ENCODE results near the gene TC2N.
A peak's percentile ranks its signal among the peaks of the same experiment; 100 is the strongest.

Gene TC2N

DNA sequence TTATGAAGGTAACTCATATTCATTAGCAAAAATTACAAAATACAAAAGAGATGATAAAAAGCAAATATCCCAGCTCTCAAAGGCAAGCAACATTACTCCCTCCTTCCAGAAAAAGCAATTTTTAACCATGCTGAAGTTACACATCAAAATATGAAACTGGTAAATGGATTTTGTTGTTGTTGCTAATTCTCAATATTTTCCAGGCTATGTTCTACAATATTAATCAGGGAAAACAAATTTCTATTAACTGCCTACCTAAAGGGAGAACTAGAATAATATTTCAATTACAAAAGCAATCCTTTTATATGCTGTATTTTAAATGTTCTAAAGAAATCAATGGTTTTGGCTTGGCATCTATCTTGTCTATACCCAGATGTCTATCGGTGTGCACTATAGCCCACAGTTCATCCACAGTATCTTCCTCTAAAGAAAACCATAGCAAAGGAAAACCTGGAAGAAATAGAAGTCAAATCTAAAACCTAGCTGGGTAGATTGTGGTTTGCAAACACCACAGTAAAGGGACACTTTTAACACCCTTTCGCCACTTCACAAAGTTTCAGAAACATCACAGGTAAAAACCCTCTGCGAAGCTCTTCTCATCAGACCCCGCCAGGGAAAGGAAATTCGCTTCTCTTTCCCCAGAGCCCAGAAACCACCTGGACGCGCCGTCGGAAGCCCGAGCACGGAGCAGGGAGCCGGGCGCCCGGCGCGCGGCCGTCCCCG is 32.0 kb downstream of the TC2N start:
- H2AK5ac ChIP-seq (ENCODE audit: low read length) = no peak overlapping the region
- peak overlapping the region; percentile 46 for H3K4me2 ChIP-seq (ENCODE audit: low read length)
- H3K36me3 ChIP-seq (ENCODE audit: control insufficient read depth, insufficient read depth, low read length) = no peaks in the 10 kb centered on the region
- peak overlapping the region; percentile 89 for H3K56ac ChIP-seq (ENCODE audit: low read length)
- no peak overlapping the region for H3K27ac ChIP-seq (ENCODE audit: low read depth, low read length)
- H3K79me2 ChIP-seq (ENCODE audit: control insufficient read depth, insufficient read depth, low read length) = peaks cover under 1% of the 10 kb centered on the region
- H2BK5ac ChIP-seq (ENCODE audit: low read length) = no peak overlapping the region
- no CpG with 5 or more reads among the region's 19 CpGs for whole genome bisulfite sequencing (ENCODE audit: extremely low coverage, insufficient coverage, low lambda C conversion rate)
- H3K4me1 ChIP-seq (ENCODE audit: control insufficient read depth, low read depth, low read length) = peaks cover 6% of the 10 kb centered on the region
- H4K8ac ChIP-seq (ENCODE audit: low read depth, low read length) = no peak overlapping the region
- no peaks in the 10 kb centered on the region for H3K27me3 ChIP-seq (ENCODE audit: insufficient read depth, low read length, poor library complexity)
- H3K4ac ChIP-seq (ENCODE audit: low read depth, low read length) = no peak overlapping the region
- no peak overlapping the region for H2BK15ac ChIP-seq (replicated peaks; ENCODE audit: low read depth)
- peaks cover 2% of the 10 kb centered on the region for H3K79me1 ChIP-seq (ENCODE audit: low read length)
- H3K4me3 ChIP-seq (ENCODE audit: low read length) = peak overlapping the region; percentile 80
- peak; percentile 46 for DNase-seq
- H2BK120ac ChIP-seq (ENCODE audit: low read depth, low read length) = no peak overlapping the region
- peak overlapping the region; percentile 76 for H3K9ac ChIP-seq (ENCODE audit: low read length)
- no peak overlapping the region for H4K5ac ChIP-seq (ENCODE audit: low read length)
- peak overlapping the region; percentile 28 for H3K18ac ChIP-seq (ENCODE audit: low read length)
- H3K23ac ChIP-seq (ENCODE audit: low read length) = no peak overlapping the region

DNA sequence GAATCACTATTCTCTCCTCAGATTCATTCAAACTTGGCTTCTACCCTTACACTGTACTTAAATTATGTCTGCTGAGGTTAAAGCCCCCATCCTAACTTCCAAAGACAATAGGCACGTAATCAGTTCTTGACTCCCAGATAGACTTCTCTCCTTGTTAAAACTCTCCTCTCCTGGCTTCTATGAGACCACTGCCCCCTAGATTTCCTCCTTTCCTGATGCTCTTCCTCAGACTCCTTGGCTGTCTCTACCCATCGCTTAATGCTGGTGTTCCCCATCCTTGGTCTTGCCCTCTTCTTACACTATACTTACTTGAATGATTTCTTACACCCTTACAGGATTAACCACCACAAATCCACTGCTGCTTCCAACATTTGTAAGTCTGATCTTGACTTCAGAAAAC is 32.8 kb downstream of the TC2N start:
- Histone ChIP-seq H3K79me2 (ENCODE audit: control insufficient read depth, insufficient read depth, low read length) (peaks cover 2% of the 10 kb centered on the region), H3K56ac (ENCODE audit: low read length) (no peak overlapping the region), H3K27me3 (ENCODE audit: insufficient read depth, low read length, poor library complexity) (no peaks in the 10 kb centered on the region), H4K8ac (ENCODE audit: low read depth, low read length) (no peak overlapping the region), H3K4me1 (ENCODE audit: control insufficient read depth, low read depth, low read length) (peaks cover 6% of the 10 kb centered on the region), H2BK120ac (ENCODE audit: low read depth, low read length) (no peak overlapping the region), H3K79me1 (ENCODE audit: low read length) (peaks cover 2% of the 10 kb centered on the region), H3K4me3 (ENCODE audit: low read length) (no peak overlapping the region), H2BK5ac (ENCODE audit: low read length) (no peak overlapping the region), H4K5ac (ENCODE audit: low read length) (no peak overlapping the region), H2BK15ac (replicated peaks; ENCODE audit: low read depth) (no peak overlapping the region), H3K9ac (ENCODE audit: low read length) (no peak overlapping the region), H3K4ac (ENCODE audit: low read depth, low read length) (no peak overlapping the region), H2AK5ac (ENCODE audit: low read length) (no peak overlapping the region), H3K27ac (ENCODE audit: low read depth, low read length) (no peak overlapping the region), H3K4me2 (ENCODE audit: low read length) (no peak overlapping the region), H3K23ac (ENCODE audit: low read length) (no peak overlapping the region), H3K18ac (ENCODE audit: low read length) (no peak overlapping the region), H3K36me3 (ENCODE audit: control insufficient read depth, insufficient read depth, low read length) (no peaks in the 10 kb centered on the region)
- DNase-seq = peak; percentile 69
- WGBS (ENCODE audit: extremely low coverage, insufficient coverage, low lambda C conversion rate) = no CpG with 5 or more reads among the region's 2 CpGs

DNA sequence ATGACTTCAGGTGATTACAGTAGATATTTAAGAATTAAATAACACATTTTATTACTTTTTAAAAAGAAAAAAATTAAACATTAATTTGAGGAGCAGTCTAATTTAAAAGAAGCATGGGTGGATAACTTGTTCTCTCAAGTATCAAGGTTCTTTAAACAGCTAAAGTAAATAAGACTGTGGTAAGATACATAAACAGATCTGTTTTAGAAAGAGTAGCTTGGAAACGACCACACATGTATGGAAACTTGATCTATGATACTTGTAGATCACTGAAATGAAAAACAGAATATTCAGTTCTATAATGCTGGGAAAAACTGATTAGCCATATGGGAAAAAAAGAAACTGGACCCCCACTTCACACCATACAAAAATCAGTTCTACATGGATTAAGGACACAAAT is 36.0 kb downstream of the TC2N start:
- Histone ChIP-seq H3K4me2 (ENCODE audit: low read length) (no peak overlapping the region), H2BK120ac (ENCODE audit: low read depth, low read length) (no peak overlapping the region), H3K4me3 (ENCODE audit: low read length) (no peak overlapping the region), H3K4me1 (ENCODE audit: control insufficient read depth, low read depth, low read length) (peaks cover 2% of the 10 kb centered on the region), H4K5ac (ENCODE audit: low read length) (no peak overlapping the region), H3K27me3 (ENCODE audit: insufficient read depth, low read length, poor library complexity) (no peaks in the 10 kb centered on the region), H2BK5ac (ENCODE audit: low read length) (no peak overlapping the region), H3K9ac (ENCODE audit: low read length) (no peak overlapping the region), H2AK5ac (ENCODE audit: low read length) (no peak overlapping the region), H3K36me3 (ENCODE audit: control insufficient read depth, insufficient read depth, low read length) (no peaks in the 10 kb centered on the region), H3K56ac (ENCODE audit: low read length) (no peak overlapping the region), H3K23ac (ENCODE audit: low read length) (no peak overlapping the region), H3K79me2 (ENCODE audit: control insufficient read depth, insufficient read depth, low read length) (peaks cover 2% of the 10 kb centered on the region), H2BK15ac (replicated peaks; ENCODE audit: low read depth) (no peak overlapping the region), H3K18ac (ENCODE audit: low read length) (no peak overlapping the region), H3K27ac (ENCODE audit: low read depth, low read length) (no peak overlapping the region), H3K4ac (ENCODE audit: low read depth, low read length) (no peak overlapping the region), H3K79me1 (ENCODE audit: low read length) (peaks cover 2% of the 10 kb centered on the region), H4K8ac (ENCODE audit: low read depth, low read length) (no peak overlapping the region)
- no peak for DNase-seq
- no CpG with 5 or more reads among the region's 1 CpG for WGBS (ENCODE audit: extremely low coverage, insufficient coverage, low lambda C conversion rate)

DNA sequence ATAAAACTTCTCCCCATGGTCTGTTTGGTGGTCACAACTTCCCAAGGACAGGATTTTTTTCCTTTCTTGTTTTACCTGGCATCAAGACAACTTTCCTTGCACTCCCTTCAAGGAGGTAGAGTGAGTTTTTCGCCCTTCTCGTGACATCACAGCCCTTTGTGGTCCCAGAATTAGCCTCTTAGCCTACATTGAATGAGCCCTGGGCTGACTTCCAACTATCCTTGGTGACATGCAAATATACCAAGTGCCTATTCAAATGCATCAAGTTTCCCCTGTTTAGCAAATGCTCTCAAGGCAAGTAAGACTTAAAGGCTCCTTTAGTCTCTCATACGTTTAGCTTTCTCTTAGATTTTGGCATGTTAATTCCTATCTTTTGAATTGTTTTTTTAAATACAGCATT is 36.6 kb downstream of the TC2N start:
- H3K18ac ChIP-seq (ENCODE audit: low read length) = no peak overlapping the region
- peaks cover 2% of the 10 kb centered on the region for H3K79me2 ChIP-seq (ENCODE audit: control insufficient read depth, insufficient read depth, low read length)
- H3K23ac ChIP-seq (ENCODE audit: low read length) = no peak overlapping the region
- no peak overlapping the region for H3K27ac ChIP-seq (ENCODE audit: low read depth, low read length)
- no peak overlapping the region for H4K8ac ChIP-seq (ENCODE audit: low read depth, low read length)
- no peaks in the 10 kb centered on the region for H3K36me3 ChIP-seq (ENCODE audit: control insufficient read depth, insufficient read depth, low read length)
- peaks cover 2% of the 10 kb centered on the region for H3K4me1 ChIP-seq (ENCODE audit: control insufficient read depth, low read depth, low read length)
- WGBS (ENCODE audit: extremely low coverage, insufficient coverage, low lambda C conversion rate) = no CpG with 5 or more reads among the region's 3 CpGs
- H3K4me2 ChIP-seq (ENCODE audit: low read length) = no peak overlapping the region
- no peak overlapping the region for H2AK5ac ChIP-seq (ENCODE audit: low read length)
- H2BK5ac ChIP-seq (ENCODE audit: low read length) = no peak overlapping the region
- H3K4ac ChIP-seq (ENCODE audit: low read depth, low read length) = no peak overlapping the region
- no peak overlapping the region for H3K4me3 ChIP-seq (ENCODE audit: low read length)
- H2BK120ac ChIP-seq (ENCODE audit: low read depth, low read length) = no peak overlapping the region
- no peak overlapping the region for H2BK15ac ChIP-seq (replicated peaks; ENCODE audit: low read depth)
- H3K27me3 ChIP-seq (ENCODE audit: insufficient read depth, low read length, poor library complexity) = no peaks in the 10 kb centered on the region
- H3K9ac ChIP-seq (ENCODE audit: low read length) = no peak overlapping the region
- H4K5ac ChIP-seq (ENCODE audit: low read length) = no peak overlapping the region
- DNase-seq = peak; percentile 54
- peaks cover 2% of the 10 kb centered on the region for H3K79me1 ChIP-seq (ENCODE audit: low read length)
- H3K56ac ChIP-seq (ENCODE audit: low read length) = no peak overlapping the region

DNA sequence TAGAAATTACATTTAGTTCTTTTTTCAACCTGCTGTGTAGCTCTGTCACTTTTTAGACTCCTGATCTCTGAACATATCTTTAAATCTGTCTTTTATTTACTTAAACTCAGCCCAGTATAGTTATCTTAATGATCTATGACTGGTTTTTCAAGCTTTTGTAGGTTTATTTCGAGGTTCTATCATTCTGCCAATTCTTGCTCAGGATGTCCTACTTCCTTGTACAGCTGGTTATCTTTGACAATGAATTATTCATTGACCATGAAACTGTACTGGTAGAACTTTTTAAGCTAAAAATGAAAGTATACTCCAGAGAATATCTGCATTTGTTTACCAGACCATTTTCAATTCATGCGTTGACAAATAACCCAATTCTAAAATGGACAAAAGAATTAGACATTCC is 37.8 kb downstream of the TC2N start:
- no peak overlapping the region for H2BK120ac ChIP-seq (ENCODE audit: low read depth, low read length)

DNA sequence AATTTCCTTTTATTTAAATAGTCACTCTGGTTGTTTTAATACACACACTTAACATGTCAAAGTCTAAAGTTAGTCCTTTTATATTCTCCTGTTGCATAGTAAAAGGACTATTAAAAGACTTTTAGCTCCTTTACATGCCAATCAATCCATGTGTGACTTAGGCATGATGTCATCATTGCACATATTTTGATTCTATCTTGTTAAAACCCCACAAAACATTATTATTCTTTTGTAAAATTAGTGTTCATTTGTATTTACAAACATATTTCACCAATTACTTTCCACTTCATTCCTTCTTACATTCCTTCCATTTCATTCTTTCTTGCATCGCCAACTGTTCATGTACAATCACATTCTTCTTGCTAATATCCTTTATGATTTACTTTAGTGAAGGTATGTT is 39.6 kb downstream of the TC2N start:
- no peak overlapping the region for H3K27ac ChIP-seq (ENCODE audit: low read depth, low read length)
- WGBS (ENCODE audit: extremely low coverage, insufficient coverage, low lambda C conversion rate) = 100% methylated on average over 1 of the region's 1 CpG
- H4K8ac ChIP-seq (ENCODE audit: low read depth, low read length) = no peak overlapping the region
- H3K9ac ChIP-seq (ENCODE audit: low read length) = no peak overlapping the region
- no peak overlapping the region for H2BK120ac ChIP-seq (ENCODE audit: low read depth, low read length)
- no peak overlapping the region for H2AK5ac ChIP-seq (ENCODE audit: low read length)
- H3K4me2 ChIP-seq (ENCODE audit: low read length) = no peak overlapping the region
- no peaks in the 10 kb centered on the region for H3K27me3 ChIP-seq (ENCODE audit: insufficient read depth, low read length, poor library complexity)
- H3K79me1 ChIP-seq (ENCODE audit: low read length) = peaks cover 4% of the 10 kb centered on the region
- H2BK5ac ChIP-seq (ENCODE audit: low read length) = no peak overlapping the region
- H3K79me2 ChIP-seq (ENCODE audit: control insufficient read depth, insufficient read depth, low read length) = peaks cover 3% of the 10 kb centered on the region
- H3K4ac ChIP-seq (ENCODE audit: low read depth, low read length) = no peak overlapping the region
- H4K5ac ChIP-seq (ENCODE audit: low read length) = no peak overlapping the region
- no peak overlapping the region for H3K18ac ChIP-seq (ENCODE audit: low read length)
- no peak overlapping the region for H3K56ac ChIP-seq (ENCODE audit: low read length)
- H3K36me3 ChIP-seq (ENCODE audit: control insufficient read depth, insufficient read depth, low read length) = no peaks in the 10 kb centered on the region
- H2BK15ac ChIP-seq (replicated peaks; ENCODE audit: low read depth) = no peak overlapping the region
- no peak overlapping the region for H3K4me3 ChIP-seq (ENCODE audit: low read length)
- H3K23ac ChIP-seq (ENCODE audit: low read length) = no peak overlapping the region
- DNase-seq = no peak
- peaks cover 2% of the 10 kb centered on the region for H3K4me1 ChIP-seq (ENCODE audit: control insufficient read depth, low read depth, low read length)

More for the DNA sequence above, 37.8 kb downstream of the TC2N start:
- H3K23ac ChIP-seq (ENCODE audit: low read length) = no peak overlapping the region
- no peak overlapping the region for H3K18ac ChIP-seq (ENCODE audit: low read length)
- no peak overlapping the region for H3K4ac ChIP-seq (ENCODE audit: low read depth, low read length)
- no peak overlapping the region for H3K27ac ChIP-seq (ENCODE audit: low read depth, low read length)
- no peak overlapping the region for H2AK5ac ChIP-seq (ENCODE audit: low read length)
- no peak overlapping the region for H3K56ac ChIP-seq (ENCODE audit: low read length)
- H3K27me3 ChIP-seq (ENCODE audit: insufficient read depth, low read length, poor library complexity) = no peaks in the 10 kb centered on the region
- H3K9ac ChIP-seq (ENCODE audit: low read length) = no peak overlapping the region
- peaks cover 2% of the 10 kb centered on the region for H3K79me2 ChIP-seq (ENCODE audit: control insufficient read depth, insufficient read depth, low read length)
- no peak overlapping the region for H2BK5ac ChIP-seq (ENCODE audit: low read length)
- no peak overlapping the region for H3K4me3 ChIP-seq (ENCODE audit: low read length)
- H2BK15ac ChIP-seq (replicated peaks; ENCODE audit: low read depth) = no peak overlapping the region
- peaks cover 2% of the 10 kb centered on the region for H3K4me1 ChIP-seq (ENCODE audit: control insufficient read depth, low read depth, low read length)
- H3K79me1 ChIP-seq (ENCODE audit: low read length) = peaks cover 2% of the 10 kb centered on the region
- H3K4me2 ChIP-seq (ENCODE audit: low read length) = no peak overlapping the region
- no peaks in the 10 kb centered on the region for H3K36me3 ChIP-seq (ENCODE audit: control insufficient read depth, insufficient read depth, low read length)
- WGBS (ENCODE audit: extremely low coverage, insufficient coverage, low lambda C conversion rate) = no CpG with 5 or more reads among the region's 2 CpGs
- no peak for DNase-seq
- no peak overlapping the region for H4K5ac ChIP-seq (ENCODE audit: low read length)
- no peak overlapping the region for H4K8ac ChIP-seq (ENCODE audit: low read depth, low read length)
